ENCODE data around the gene PCDHA9. TPM values are rescaled to one million over a fixed set of nuclear protein-coding genes. Genes with fewer than 3 reads are reported as not detected.
"Not testable (repeated sequence)": the region's sequence is repeated elsewhere in the genome, so short reads cannot be mapped to it uniquely, and the experiment has no call there.

The PCDHA9 gene
- polyA plus RNA-seq, 1 experiment = 0.06 TPM

GRCh38 chr5:140868721-140869554 lies 20.8 kb downstream of the PCDHA9 start, which contains the start of gene PCDHA11:
Gene PCDHA11 (plus strand): TSS chr5:140868957. CDS start chr5:140869104, 147 bp downstream.
- Histone ChIP-seq H3K4me3 (ENCODE audit: low read depth, low read length) (no peak within 1 kb of the TSS), H3K27me3 (ENCODE audit: control insufficient read depth, insufficient read depth, low read length) (no peaks in the 10 kb centered on the region), H3K36me3 (ENCODE audit: control insufficient read depth, insufficient read depth, low read length) (no peaks in the 10 kb centered on the region)
- no peak for DNase-seq (ENCODE audit: low read depth)
- POLR2A ChIA-PET = no interaction called here
- CTCF ChIA-PET = no interaction called here
- no peak for TF ChIP-seq CTCF (IDR thresholded peaks at IDR 0.05; ENCODE audit: insufficient read depth, low read depth, low read length)

- POLR2A ChIA-PET = no interaction called here
- Histone ChIP-seq H3K4me3 (ENCODE audit: low read depth, low read length) (no peak overlapping the region), H3K27me3 (ENCODE audit: control insufficient read depth, insufficient read depth, low read length) (no peaks in the 10 kb centered on the region), H3K36me3 (ENCODE audit: control insufficient read depth, insufficient read depth, low read length) (no peaks in the 10 kb centered on the region)
- CTCF ChIA-PET = no interaction called here
- TF ChIP-seq CTCF (IDR thresholded peaks at IDR 0.05; ENCODE audit: insufficient read depth, low read depth, low read length) = no peak
- no peak for DNase-seq (ENCODE audit: low read depth)
Measured at GRCh38 chr5:140869555-140869886, 21.3 kb downstream of the PCDHA9 start.

GRCh38 chr5:140870221-140871201 lies 22.3 kb downstream of the PCDHA9 start:
- Histone ChIP-seq H3K36me3 (ENCODE audit: control insufficient read depth, insufficient read depth, low read length) (no peaks in the 10 kb centered on the region), H3K27me3 (ENCODE audit: control insufficient read depth, insufficient read depth, low read length) (no peaks in the 10 kb centered on the region), H3K4me3 (ENCODE audit: low read depth, low read length) (no peak overlapping the region)
- ChIA-PET CTCF (no interaction called here), POLR2A (no interaction called here)
- DNase-seq (ENCODE audit: low read depth) = no peak
- no peak for TF ChIP-seq CTCF (IDR thresholded peaks at IDR 0.05; ENCODE audit: insufficient read depth, low read depth, low read length)

- POLR2A ChIA-PET = no interaction called here
Measured at GRCh38 chr5:140875085-140876065, 27.2 kb downstream of the PCDHA9 start, which contains the start of gene PCDHA12. Gene PCDHA12 (plus strand): TSS chr5:140875308. CDS start chr5:140875473, 165 bp downstream.

GRCh38 chr5:140876541-140877261 lies 28.5 kb downstream of the PCDHA9 start:
- CTCF ChIA-PET; H3K4me3 ChIP-seq (ENCODE audit: low read depth, low read length); H3K27me3 ChIP-seq (ENCODE audit: control insufficient read depth, insufficient read depth, low read length); DNase-seq (ENCODE audit: low read depth); H3K36me3 ChIP-seq (ENCODE audit: control insufficient read depth, insufficient read depth, low read length); POLR2A ChIA-PET: not testable (repeated sequence)

More at GRCh38 chr5:140875085-140876065, 27.2 kb downstream of the PCDHA9 start, which contains the start of gene PCDHA12:
- H3K4me3 ChIP-seq (ENCODE audit: low read depth, low read length) = no peak within 1 kb of the TSS
- TF ChIP-seq CTCF (IDR thresholded peaks at IDR 0.05; ENCODE audit: insufficient read depth, low read depth, low read length) = no peak
- no peaks in the 10 kb centered on the region for H3K27me3 ChIP-seq (ENCODE audit: control insufficient read depth, insufficient read depth, low read length)
- CTCF ChIA-PET = no interaction called here
- no peaks in the 10 kb centered on the region for H3K36me3 ChIP-seq (ENCODE audit: control insufficient read depth, insufficient read depth, low read length)
- no peak for DNase-seq (ENCODE audit: low read depth)
